A673 (cell line): ENCODE data around the gene RFT1. TPM values are rescaled to one million over a fixed set of nuclear protein-coding genes. Genes with fewer than 3 reads are reported as not detected.
A peak's percentile ranks its signal among the peaks of the same experiment; 100 is the strongest.

Experiments
- BruUV-seq: library from RNA; stranded (reverse); fragments of 400-500 nt; replicated peaks from 2 replicates; lab custom pipeline; 2021; lab: Mats Ljungman, UMichigan
- CTCF ChIA-PET: fragments of 300-600 bp; sonication (Branson Sonifier 250); formaldehyde crosslinking; loops from one replicate; lab custom pipeline; 2022; ENCODE audit warnings: antibody characterized with exemption; lab: Charles Lee
- POLR2A ChIA-PET: fragments of 300-600 bp; sonication (Branson Sonifier 250); formaldehyde crosslinking; loops from one replicate; lab custom pipeline; 2022; ENCODE audit warnings: antibody characterized with exemption; ENCODE audit not compliant: low non-redundant PET; lab: Charles Lee
- DNase-seq: peaks from one replicate; pipeline ENCODE4 v3.0.0-alpha.2; 2015; ENCODE audit warnings: low spot score
- H3K27ac ChIP-seq: fragments of 200-600 bp; sonication (generic); 2 replicates; pipeline ENCODE4 v1.5.1; 2016; ENCODE audit warnings: mixed run types, low read depth, mild to moderate bottlenecking, mixed read lengths, antibody characterized with exemption, low read length; ENCODE audit not compliant: poor library complexity, severe bottlenecking
- H3K27me3 ChIP-seq: fragments of 200-600 bp; sonication (generic); replicated peaks from 2 replicates; pipeline ENCODE4 v1.6.1; 2017; ENCODE audit warnings: mixed run types, low read depth, mild to moderate bottlenecking, mixed read lengths, antibody characterized with exemption, low read length; ENCODE audit not compliant: insufficient read depth, poor library complexity
- H3K36me3 ChIP-seq: fragments of 200-600 bp; sonication (generic); 2 replicates; pipeline ENCODE4 v1.6.1; 2016; ENCODE audit warnings: mixed run types, mild to moderate bottlenecking, mixed read lengths, antibody characterized with exemption, low read length; ENCODE audit not compliant: insufficient read depth, poor library complexity, severe bottlenecking
- H3K4me1 ChIP-seq: fragments of 200-600 bp; sonication (generic); 2 replicates; pipeline ENCODE4 v1.6.1; 2017; ENCODE audit warnings: mixed run types, mild to moderate bottlenecking, mixed read lengths, antibody characterized with exemption, low read length; ENCODE audit not compliant: insufficient read depth, poor library complexity, severe bottlenecking
- H3K4me3 ChIP-seq: fragments of 200-600 bp; sonication (generic); 2 replicates; pipeline ENCODE4 v1.5.1; 2016; ENCODE audit warnings: low read depth, mixed run types, mild to moderate bottlenecking, mixed read lengths, low read length; ENCODE audit not compliant: poor library complexity, severe bottlenecking
- H3K9me3 ChIP-seq: fragments of 200-600 bp; sonication (generic); 2 replicates; pipeline ENCODE4 v1.6.1; 2016; ENCODE audit warnings: mixed run types, low read depth, mild to moderate bottlenecking, mixed read lengths, antibody characterized with exemption, low read length; ENCODE audit not compliant: poor library complexity, severe bottlenecking
- CTCF ChIP-seq: fragments of 300-800, 200-600 bp; sonication (generic); conservative IDR thresholded peaks from 2 replicates; pipeline ENCODE4 v1.5.1; 2017; ENCODE audit warnings: low read depth, mild to moderate bottlenecking, antibody characterized with exemption, low read length, moderate library complexity, mixed read lengths
- EZH2 ChIP-seq: fragments of 200-600 bp; sonication (generic); IDR thresholded peaks from 2 replicates; pipeline ENCODE4 v1.6.1; 2017; ENCODE audit warnings: borderline replicate concordance, low read depth, mild to moderate bottlenecking, mixed read lengths, antibody characterized with exemption, low read length; ENCODE audit not compliant: poor library complexity, severe bottlenecking
- intact Hi-C: fragments of 100-400 bp; cut with micrococcal nuclease; formaldehyde crosslinking; loops from one replicate; pipeline ENCODE4 v1.10.0; 2022; ENCODE audit not compliant: unreplicated experiment
- total RNA-seq: library from RNA; stranded (reverse); gene quantifications from 2 replicates; pipeline ENCODE4 v1.2.3, GENCODE V29; 2021

The RFT1 gene
- total RNA-seq, 1 experiment from 2014 or later: 16.7 TPM

DNA sequence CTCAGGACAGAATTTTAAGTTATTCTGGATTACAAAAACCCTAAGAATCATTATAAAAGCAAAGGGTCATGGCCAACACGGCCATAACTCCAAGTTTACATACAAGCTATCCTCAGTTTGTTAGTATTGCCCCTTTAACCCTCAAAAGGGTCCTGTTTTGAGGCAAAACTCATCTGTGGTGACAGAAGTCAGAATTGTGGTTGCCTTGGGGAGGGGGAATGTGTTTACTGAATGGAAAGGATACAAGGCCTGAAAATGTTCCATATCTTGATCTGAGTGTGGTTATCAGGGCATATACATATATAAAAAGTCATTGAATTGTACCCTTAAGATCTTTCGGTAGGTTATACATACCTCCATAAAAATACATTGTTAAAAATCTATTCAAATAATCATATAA is 86.5 kb downstream of the RFT1 start:
- ChIA-PET POLR2A (no interaction called here), CTCF (interaction anchor here (0.5 kb wide), 1 partner anchor 955 kb away, joined by 4 read pairs; no protein-coding TSS in a partner anchor)
- peaks cover 16% of the 10 kb centered on the region for H3K27me3 ChIP-seq
- intact Hi-C loops: no loop called here
- H3K36me3 ChIP-seq: no peaks in the 10 kb centered on the region
- H3K4me3 ChIP-seq: no peak overlapping the region
- H3K27ac ChIP-seq: no peak overlapping the region
- H3K4me1 ChIP-seq: no peaks in the 10 kb centered on the region
- H3K9me3 ChIP-seq: no peaks in the 10 kb centered on the region
- TSS peak; percentile 36 for BruUV-seq
- TF ChIP-seq CTCF (no peak), EZH2 (no peak)
- no peak for DNase-seq

- H3K27me3 ChIP-seq: peaks cover 15% of the 10 kb centered on the region
- no peaks in the 10 kb centered on the region for H3K4me1 ChIP-seq
- DNase-seq: no peak
- intact Hi-C loops: no loop called here
- H3K27ac ChIP-seq: no peak overlapping the region
- no peaks in the 10 kb centered on the region for H3K36me3 ChIP-seq
- H3K4me3 ChIP-seq: no peak overlapping the region
- H3K9me3 ChIP-seq: no peaks in the 10 kb centered on the region
- CTCF ChIA-PET: no interaction called here
- no peak for TF ChIP-seq EZH2
- TF ChIP-seq CTCF: no peak
- POLR2A ChIA-PET: no interaction called here
- no TSS peak for BruUV-seq
These were observed 87.6 kb downstream of the RFT1 start for GRCh38 chr3:53042651-53043050.

DNA sequence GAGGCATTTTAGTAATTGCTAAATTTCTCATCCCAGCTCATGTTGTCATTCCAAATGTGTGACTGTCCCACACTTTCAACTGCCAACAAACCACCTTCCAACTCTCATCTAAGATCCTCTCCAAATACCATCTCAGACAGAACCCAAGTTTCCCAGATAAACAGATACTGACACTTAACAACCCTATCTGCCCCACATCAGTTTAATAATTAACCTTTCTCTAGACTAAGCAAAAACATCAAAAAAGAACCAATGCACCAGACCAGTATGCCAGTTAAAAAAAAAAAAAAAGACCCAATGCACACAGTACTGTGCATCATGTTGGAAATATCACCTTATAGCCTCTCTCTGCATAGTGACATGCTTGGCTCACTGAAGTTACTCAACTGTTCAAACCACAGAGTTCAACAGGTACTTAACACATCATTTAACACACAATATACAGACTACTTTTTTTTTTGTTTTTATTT is 89.8 kb downstream of the RFT1 start:
- no peak for TF ChIP-seq CTCF
- no peak for TF ChIP-seq EZH2
- no peak overlapping the region for H3K4me3 ChIP-seq
- ChIA-PET CTCF (no interaction called here), POLR2A (no interaction called here)
- H3K9me3 ChIP-seq: no peaks in the 10 kb centered on the region
- intact Hi-C loops: no loop called here
- no peak overlapping the region for H3K27ac ChIP-seq
- H3K4me1 ChIP-seq: no peaks in the 10 kb centered on the region
- no peaks in the 10 kb centered on the region for H3K36me3 ChIP-seq
- H3K27me3 ChIP-seq: no peaks in the 10 kb centered on the region
- DNase-seq: no peak
- BruUV-seq: no TSS peak
